Activated T-cell treated with anti-CD3 and anti-CD28 coated beads, Interleukin-2, amount 50 U/mL, for 24 hours (primary cell): ENCODE results near the gene JMJD4.

Experiments
- DNase-seq: peaks from one replicate; pipeline ENCODE4 v3.0.0-alpha.2; 2020
- H3K27ac Mint-ChIP-seq: 2 replicates; pipeline ENCODE4 v1.8.0; 2020; ENCODE audit warnings: mild to moderate bottlenecking, mixed read lengths
- H3K27me3 Mint-ChIP-seq: 2 replicates; pipeline ENCODE4 v1.8.0; 2020; ENCODE audit warnings: mixed read lengths
- H3K36me3 Mint-ChIP-seq: 2 replicates; pipeline ENCODE4 v1.8.0; 2020; ENCODE audit warnings: low read depth, mixed read lengths
- H3K4me1 Mint-ChIP-seq: 2 replicates; pipeline ENCODE4 v1.8.0; 2020; ENCODE audit warnings: low read depth, mixed read lengths
- H3K4me3 Mint-ChIP-seq: 2 replicates; pipeline ENCODE4 v1.8.0; 2020; ENCODE audit warnings: mild to moderate bottlenecking, moderate library complexity, mixed read lengths
- H3K9me3 Mint-ChIP-seq: 2 replicates; pipeline ENCODE4 v1.8.0; 2020; ENCODE audit warnings: mixed read lengths

Gene JMJD4

GRCh38 chr1:227763246-227764018 lies 28.3 kb upstream of the JMJD4 start:
- Mint-ChIP-seq H3K4me3 (no peak overlapping the region), H3K36me3 (peaks cover 77% of the 10 kb centered on the region), H3K27ac (peak overlapping the region; percentile 35), H3K9me3 (no peaks in the 10 kb centered on the region), H3K4me1 (peaks cover 91% of the 10 kb centered on the region), H3K27me3 (no peaks in the 10 kb centered on the region)
- no peak for DNase-seq

DNA sequence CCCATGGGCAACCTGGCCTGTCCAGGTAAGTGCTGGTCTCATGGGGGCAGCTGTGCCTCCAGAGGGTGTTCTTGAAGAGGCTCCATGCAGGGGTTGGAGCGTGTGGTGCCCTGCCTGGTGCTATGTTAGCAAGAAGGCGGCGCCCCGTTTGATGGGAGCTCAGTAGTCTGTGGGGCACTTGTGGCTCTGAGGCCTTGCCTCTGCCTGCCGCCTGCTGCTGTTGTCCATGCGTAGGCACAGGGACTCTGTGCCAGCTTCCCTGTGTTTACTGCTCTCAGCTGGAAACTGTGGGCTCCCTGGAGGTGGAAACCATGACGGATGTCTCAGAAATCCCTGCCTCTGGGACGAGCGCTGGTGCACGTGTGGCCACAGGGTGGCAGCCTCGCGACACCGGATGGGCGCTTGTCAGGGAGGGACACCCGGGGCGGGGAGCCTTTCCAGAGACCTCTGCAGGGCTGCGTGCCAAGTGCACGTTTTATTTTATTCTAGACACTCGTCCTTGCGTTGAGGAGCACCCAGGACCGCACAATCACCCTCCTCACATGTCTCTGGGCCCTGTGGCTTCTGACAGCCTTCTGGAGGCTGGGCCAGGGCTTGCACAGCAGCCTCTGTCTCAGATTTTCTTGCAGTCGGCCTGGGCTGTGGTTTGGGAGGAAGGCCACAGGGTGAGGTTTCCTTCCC lies 27.3 kb upstream of the JMJD4 start:
- Mint-ChIP-seq H3K4me1 (peaks cover 93% of the 10 kb centered on the region), H3K36me3 (peaks cover 77% of the 10 kb centered on the region)

DNA sequence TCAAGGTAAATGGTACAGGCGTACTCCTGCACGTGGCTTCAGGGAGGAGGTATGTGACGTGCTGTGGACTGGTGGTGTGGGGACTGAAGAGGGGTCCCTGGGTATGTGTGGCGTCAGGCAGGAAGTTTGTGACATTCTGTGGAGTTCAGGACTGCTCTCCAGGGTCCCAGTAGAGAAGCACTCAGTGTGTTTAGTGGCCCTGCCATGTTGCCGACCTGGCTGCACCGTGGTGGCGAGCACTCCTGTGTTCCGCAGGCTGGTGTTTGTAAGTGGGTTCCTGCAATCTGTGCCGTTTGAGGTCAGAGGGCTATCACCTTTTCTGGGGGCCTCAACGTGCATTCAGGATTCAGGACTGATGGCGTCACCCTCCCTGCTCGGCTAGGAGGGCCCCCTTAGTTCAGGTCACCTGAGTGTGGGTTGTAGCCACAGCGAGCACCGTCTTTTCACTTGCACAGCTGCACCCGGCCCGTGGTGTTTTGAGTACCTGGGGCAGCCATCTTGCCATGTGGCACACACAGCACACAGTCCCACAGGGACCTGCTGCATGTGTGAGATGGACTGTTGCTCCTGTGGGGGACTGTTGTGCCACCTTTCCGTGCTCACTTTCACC lies 26.6 kb upstream of the JMJD4 start:
- no peaks in the 10 kb centered on the region for H3K9me3 Mint-ChIP-seq
- peaks cover 93% of the 10 kb centered on the region for H3K4me1 Mint-ChIP-seq
- H3K4me3 Mint-ChIP-seq, result no peak overlapping the region
- no peak for DNase-seq
- H3K27ac Mint-ChIP-seq, result no peak overlapping the region
- H3K36me3 Mint-ChIP-seq, result peaks cover 76% of the 10 kb centered on the region
- no peaks in the 10 kb centered on the region for H3K27me3 Mint-ChIP-seq

More for the DNA sequence above, 27.3 kb upstream of the JMJD4 start:
- peak; percentile 88 for DNase-seq
- Mint-ChIP-seq H3K4me3 (peak overlapping the region; percentile 18), H3K9me3 (no peaks in the 10 kb centered on the region), H3K27me3 (no peaks in the 10 kb centered on the region), H3K27ac (peak overlapping the region; percentile 61)

GRCh38 chr1:227760377-227760776 lies 25.3 kb upstream of the JMJD4 start:
- H3K27me3 Mint-ChIP-seq, result no peaks in the 10 kb centered on the region
- H3K4me1 Mint-ChIP-seq, result peaks cover 91% of the 10 kb centered on the region
- peak overlapping the region; percentile 68 for H3K27ac Mint-ChIP-seq
- H3K9me3 Mint-ChIP-seq, result no peaks in the 10 kb centered on the region
- DNase-seq, result no peak
- peaks cover 79% of the 10 kb centered on the region for H3K36me3 Mint-ChIP-seq
- H3K4me3 Mint-ChIP-seq, result no peak overlapping the region

- Mint-ChIP-seq H3K27ac (peak overlapping the region; percentile 68), H3K9me3 (no peaks in the 10 kb centered on the region), H3K36me3 (peaks cover 79% of the 10 kb centered on the region), H3K27me3 (no peaks in the 10 kb centered on the region), H3K4me1 (peaks cover 84% of the 10 kb centered on the region), H3K4me3 (no peak overlapping the region)
- no peak for DNase-seq
Measured at GRCh38 chr1:227759341-227760300, 24.5 kb upstream of the JMJD4 start.

DNA sequence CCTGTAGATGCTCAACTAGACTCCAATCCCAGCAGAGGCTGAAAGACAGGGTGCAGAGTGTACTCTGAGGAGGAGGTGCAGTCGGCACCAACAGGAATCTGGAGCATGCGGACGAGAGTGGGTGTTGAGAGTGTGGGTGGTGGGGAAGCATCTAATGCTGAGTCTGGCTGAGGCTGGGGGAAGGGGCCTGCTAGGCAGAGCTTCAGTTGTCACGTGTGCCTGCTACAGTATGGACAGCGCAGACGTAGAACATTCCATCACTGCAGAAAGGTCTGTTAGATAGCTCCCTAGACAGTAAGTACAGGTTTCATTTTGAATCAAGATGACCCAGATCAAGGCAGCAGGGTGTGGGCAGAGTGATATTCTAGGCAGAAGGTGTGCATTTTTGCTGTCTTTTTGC lies 23.3 kb upstream of the JMJD4 start:
- H3K9me3 Mint-ChIP-seq, result no peaks in the 10 kb centered on the region
- no peak for DNase-seq
- H3K36me3 Mint-ChIP-seq, result peaks cover 79% of the 10 kb centered on the region
- H3K4me1 Mint-ChIP-seq, result peaks cover 77% of the 10 kb centered on the region
- H3K27me3 Mint-ChIP-seq, result no peaks in the 10 kb centered on the region
- H3K27ac Mint-ChIP-seq, result peak overlapping the region; percentile 46
- no peak overlapping the region for H3K4me3 Mint-ChIP-seq

GRCh38 chr1:227757781-227758180 lies 22.7 kb upstream of the JMJD4 start:
- Mint-ChIP-seq H3K9me3 (no peaks in the 10 kb centered on the region), H3K36me3 (peaks cover 85% of the 10 kb centered on the region), H3K4me3 (no peak overlapping the region), H3K27me3 (no peaks in the 10 kb centered on the region), H3K4me1 (peaks cover 74% of the 10 kb centered on the region), H3K27ac (no peak overlapping the region)
- DNase-seq, result no peak

DNA sequence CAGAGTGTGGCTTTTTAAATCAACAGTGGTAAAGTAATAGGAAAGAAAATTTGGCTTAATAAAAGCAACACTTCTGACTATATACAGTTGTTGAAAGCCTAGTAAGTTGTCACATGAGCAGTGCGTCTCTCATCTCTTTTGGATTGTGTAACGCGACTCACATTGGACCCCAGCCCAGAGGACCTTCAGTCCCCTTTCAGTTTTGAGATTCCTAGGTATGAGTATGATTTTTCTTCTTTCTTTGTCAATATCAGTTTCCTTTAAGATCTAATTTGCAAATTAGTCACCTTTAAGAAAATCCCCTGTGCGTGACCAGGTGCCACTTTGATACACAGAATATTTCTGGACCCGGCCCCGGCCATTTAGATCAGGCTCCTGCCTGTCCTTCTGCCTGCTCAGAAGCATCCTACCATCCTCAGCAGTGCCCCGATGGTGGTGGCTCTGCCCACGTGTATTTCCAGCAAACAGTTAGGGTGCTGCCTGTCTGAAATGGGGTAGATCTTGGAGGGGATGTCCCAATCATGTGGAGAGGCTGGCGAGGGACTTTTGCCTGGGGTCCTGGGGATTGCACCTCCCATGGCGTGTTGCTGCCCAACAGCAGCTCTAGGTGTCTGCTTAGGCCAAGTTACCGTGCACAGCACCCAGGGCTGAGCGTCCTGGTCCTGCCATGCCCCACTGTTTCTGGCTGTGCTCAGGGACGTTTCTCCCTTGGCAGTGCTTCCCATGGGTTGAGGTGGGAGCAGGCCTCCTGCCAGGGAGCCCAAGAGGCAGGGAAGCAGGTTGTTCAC lies 21.3 kb upstream of the JMJD4 start:
- Mint-ChIP-seq H3K36me3 (peaks cover 81% of the 10 kb centered on the region), H3K9me3 (no peaks in the 10 kb centered on the region), H3K27me3 (no peaks in the 10 kb centered on the region), H3K27ac (peak overlapping the region; percentile 71), H3K4me1 (peaks cover 67% of the 10 kb centered on the region), H3K4me3 (no peak overlapping the region)
- DNase-seq, result no peak

DNA sequence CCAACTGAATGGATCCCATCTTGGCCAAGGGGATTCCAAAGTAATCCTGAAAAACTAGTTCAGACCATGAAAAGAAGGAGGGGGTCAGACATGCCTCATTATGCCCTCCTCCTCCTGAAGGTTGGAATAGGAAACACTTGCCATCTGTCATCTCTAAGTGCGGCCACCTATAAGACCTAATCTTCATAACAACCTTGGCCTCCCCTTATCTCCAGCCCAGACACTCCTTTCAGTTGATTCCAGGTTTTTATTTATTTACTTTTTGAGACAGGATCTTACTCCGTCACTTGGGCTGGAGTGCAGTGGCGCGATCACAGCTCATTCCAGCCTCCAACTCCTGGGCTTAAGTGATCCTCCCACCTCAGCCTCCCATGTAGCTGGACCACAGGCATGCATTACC lies 19.9 kb upstream of the JMJD4 start:
- Mint-ChIP-seq H3K27ac (no peak overlapping the region), H3K4me3 (no peak overlapping the region), H3K4me1 (peaks cover 55% of the 10 kb centered on the region), H3K27me3 (no peaks in the 10 kb centered on the region), H3K36me3 (peaks cover 81% of the 10 kb centered on the region), H3K9me3 (no peaks in the 10 kb centered on the region)
- no peak for DNase-seq

DNA sequence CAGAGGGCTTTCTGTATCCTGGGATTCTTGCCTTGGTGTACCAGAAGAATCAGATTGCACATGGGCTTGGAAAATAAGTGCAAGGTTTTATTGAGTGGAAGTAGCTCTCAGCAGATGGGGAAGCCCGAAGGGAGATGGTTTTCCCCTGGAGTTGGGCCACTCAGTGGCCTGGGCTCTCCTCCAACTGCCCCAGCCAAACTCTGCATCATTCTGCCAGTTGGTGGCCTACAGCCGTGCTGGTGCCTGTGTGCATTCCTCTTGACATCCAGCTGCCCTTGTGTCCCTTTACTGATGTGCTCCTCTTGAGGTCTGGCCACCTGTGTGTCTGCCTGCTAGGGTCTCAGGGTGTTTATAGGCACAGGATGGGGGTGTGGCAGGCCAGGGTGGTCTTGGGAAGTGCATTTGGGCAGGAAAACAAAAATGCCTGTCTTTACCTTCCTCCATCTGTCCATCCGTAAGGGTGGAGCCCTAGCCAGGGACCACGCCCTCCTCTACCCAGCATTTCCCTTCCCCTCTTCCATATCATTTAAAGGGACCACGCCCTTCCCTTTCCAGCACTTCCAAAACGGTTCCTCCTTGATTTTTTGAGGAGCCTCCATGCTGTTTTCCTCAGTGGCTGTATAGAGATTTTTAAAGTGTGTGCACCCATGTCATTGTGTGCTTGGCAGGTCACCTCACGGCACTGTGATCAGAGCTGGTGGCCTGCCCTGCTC lies 19.1 kb upstream of the JMJD4 start:
- no peak overlapping the region for H3K4me3 Mint-ChIP-seq
- no peak for DNase-seq
- H3K27me3 Mint-ChIP-seq, result no peaks in the 10 kb centered on the region
- H3K4me1 Mint-ChIP-seq, result peaks cover 52% of the 10 kb centered on the region
- H3K9me3 Mint-ChIP-seq, result no peaks in the 10 kb centered on the region
- no peak overlapping the region for H3K27ac Mint-ChIP-seq
- H3K36me3 Mint-ChIP-seq, result peaks cover 80% of the 10 kb centered on the region

DNA sequence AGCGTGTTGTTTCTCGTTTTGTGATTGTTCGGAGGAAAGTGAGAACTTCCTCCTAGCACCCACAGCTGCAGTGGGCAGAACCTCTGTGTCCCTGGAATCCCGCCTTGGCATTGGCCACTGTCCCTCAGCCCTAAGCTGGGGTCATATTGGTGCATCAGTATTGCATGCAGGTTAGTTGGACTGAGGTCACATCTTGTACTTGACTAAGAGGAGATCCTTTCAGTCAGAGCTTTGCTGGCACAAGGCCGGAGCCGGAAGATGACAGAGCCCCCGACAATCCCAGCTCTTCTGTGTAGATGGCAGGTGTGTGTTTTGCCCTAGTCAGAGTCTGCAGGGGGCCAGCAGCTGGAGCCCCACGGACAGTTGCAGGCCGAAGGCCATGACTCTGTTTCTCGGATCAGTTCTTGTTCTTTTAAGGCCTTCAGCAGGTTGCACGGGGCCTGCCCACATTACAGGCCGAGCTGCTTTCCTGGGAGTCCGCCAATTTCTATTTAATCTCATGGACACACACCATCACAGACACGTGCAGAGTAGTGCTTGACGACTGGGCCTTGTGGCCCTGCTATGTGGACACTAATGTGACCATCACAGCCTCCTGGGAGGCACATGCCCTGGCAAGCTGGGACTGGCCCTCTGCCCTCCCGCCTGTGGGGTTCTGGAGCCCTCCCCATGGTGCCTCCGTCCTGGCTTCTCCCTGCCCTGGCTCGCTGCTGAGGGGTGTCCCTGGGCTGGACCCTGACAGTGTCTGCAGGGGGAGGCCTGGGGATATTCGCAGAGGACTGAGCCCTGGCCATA lies 15.0 kb upstream of the JMJD4 start:
- Mint-ChIP-seq H3K4me1 (peaks cover 42% of the 10 kb centered on the region), H3K9me3 (no peaks in the 10 kb centered on the region), H3K36me3 (peaks cover 75% of the 10 kb centered on the region), H3K27ac (no peak overlapping the region), H3K27me3 (no peaks in the 10 kb centered on the region), H3K4me3 (no peak overlapping the region)
- no peak for DNase-seq

DNA sequence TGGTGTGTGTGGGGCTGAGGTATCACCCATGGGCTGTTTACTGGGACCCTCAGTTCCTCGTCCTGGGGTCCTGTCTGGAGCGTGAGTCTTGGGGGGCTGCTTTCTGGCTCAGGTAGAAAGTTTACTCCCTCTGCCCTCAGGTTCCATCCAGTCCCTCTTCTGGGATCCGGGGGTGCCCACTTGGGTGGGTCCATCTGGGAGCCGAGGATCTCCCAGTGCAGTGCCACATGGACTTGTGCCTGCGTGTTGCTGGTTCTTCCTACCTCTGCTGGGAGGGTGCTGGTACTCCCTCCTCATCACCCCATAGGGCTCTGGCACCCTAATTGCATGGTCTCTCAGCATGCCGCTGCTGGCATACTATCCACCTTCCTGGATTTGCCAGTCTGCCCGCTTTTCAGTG lies 14.1 kb upstream of the JMJD4 start:
- Mint-ChIP-seq H3K27me3 (no peaks in the 10 kb centered on the region), H3K27ac (peak overlapping the region; percentile 81), H3K4me1 (peaks cover 46% of the 10 kb centered on the region), H3K4me3 (no peak overlapping the region), H3K9me3 (no peaks in the 10 kb centered on the region), H3K36me3 (peaks cover 71% of the 10 kb centered on the region)
- no peak for DNase-seq
